GM10266 (cell line): ENCODE measurements around the gene TNS1.

ENCODE experiments used
- DNase-seq: peaks from one replicate; pipeline ENCODE4 v3.0.0; 2012; ENCODE audit errors: extremely low spot score
- CTCF ChIP-seq: IDR thresholded peaks from 2 replicates; pipeline ENCODE4 v1.5.1; 2012; ENCODE audit warnings: mild to moderate bottlenecking, low read depth; ENCODE audit not compliant: control insufficient read depth, insufficient read depth; ENCODE audit errors: missing control alignments

Gene TNS1

GRCh38 chr2:217878915-217879590, 123.7 kb downstream of the TNS1 start:
- no peak for DNase-seq

GRCh38 chr2:217877866-217878265, 124.9 kb downstream of the TNS1 start:
- no peak for TF ChIP-seq CTCF
- DNase-seq = no peak

More at GRCh38 chr2:217878915-217879590, 123.7 kb downstream of the TNS1 start:
- no peak for TF ChIP-seq CTCF

- TF ChIP-seq CTCF = no peak
- no peak for DNase-seq
Measured at GRCh38 chr2:217876253-217876570, 126.6 kb downstream of the TNS1 start.

- DNase-seq = no peak
- no peak for TF ChIP-seq CTCF
Measured at GRCh38 chr2:217875556-217876252, 127.1 kb downstream of the TNS1 start.

- no peak for DNase-seq
Measured at GRCh38 chr2:217875138-217875537, 127.7 kb downstream of the TNS1 start.

GRCh38 chr2:217873371-217873770, 129.4 kb downstream of the TNS1 start:
- no peak for DNase-seq
- TF ChIP-seq CTCF = no peak

More at GRCh38 chr2:217875138-217875537, 127.7 kb downstream of the TNS1 start:
- no peak for TF ChIP-seq CTCF

GRCh38 chr2:217872319-217872718, 130.5 kb downstream of the TNS1 start:
- DNase-seq = no peak
- no peak for TF ChIP-seq CTCF
